Heart left ventricle (tissue), 13 donors: Measurements from ENCODE around the gene UST.

Experiments
- CTCF ChIP-seq, 12 donors: fragments of 200-600 bp; sonication (generic) in 4 of 12; IDR thresholded peaks; one replicate each; pipeline versions ENCODE4 v1.5.0 to v1.8.0; 2018 to 2022; ENCODE audit warnings: antibody characterized with exemption in 12 of 12, mild to moderate bottlenecking in 5 of 12
- POLR2A ChIP-seq, 2 donors: fragments of 450-650 bp; IDR thresholded peaks; one replicate each; pipeline ENCODE4 v1.6.1; 2017; ENCODE audit warnings: antibody characterized with exemption in 2 of 2, mild to moderate bottlenecking in 2 of 2, moderate library complexity in 2 of 2
- donor health status: ischemic (EF 13 %, LVEDD 7.1; RV severe dilation, severe dysfunction).
- donor health status: DM: no; HTN: yes; CAD: no.
- donor health status: DM: no; HTN: no; CAD: no.
- donor health status: ischemic (EF 25% LVEDD 6.9; RV normal size, moderate dysfunction).
- donor health status: ischemic (EF 25% LVEDD 5.7; RV mildly dilated, moderate dysfunction).
- donor health status: ischemic (EF 35%, LVEDD 5.7; RV mildly dilated, moderate dysfunction).
- donor health status: nonischemic (EF 11% LVEDD 7.7; RV severe dilation, severe dysfunction).
- donor health status: DM: yes; HTN: yes; CAD: no.
- donor health status: PGD.
- donor health status: ischemic (EF 29% LVEDD 5.4; RV normal size, mild dysfunction).
- donor health status: nonischemic (EF 23%, LVEDD 6.1; RV moderate dilation, normal function).

DNA sequence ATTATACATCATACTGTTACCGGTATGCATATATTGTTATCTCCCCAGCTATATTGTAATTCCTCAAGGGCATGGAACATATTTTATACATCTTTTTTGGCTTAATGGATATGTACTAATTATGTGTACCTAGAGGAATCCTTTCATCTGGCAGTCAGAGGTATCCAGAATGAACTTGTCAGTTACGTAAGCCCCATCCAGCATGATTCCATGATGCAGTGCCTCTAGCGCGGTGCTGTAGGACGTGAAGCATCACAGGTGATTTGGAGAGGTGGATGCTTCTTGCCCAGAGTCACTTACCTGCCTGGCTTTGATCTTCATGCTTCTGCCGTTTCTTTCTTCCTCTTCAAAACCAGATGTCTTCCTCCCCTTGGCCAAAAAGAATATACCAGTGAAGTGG lies 159.1 kb downstream of the UST start:
- no peak for TF ChIP-seq CTCF (IDR thresholded peaks at IDR 0.05)
- TF ChIP-seq POLR2A (IDR thresholded peaks at IDR 0.05): no peak
